ENCODE results near the gene MYO7A. TPM values are rescaled to one million over a fixed set of nuclear protein-coding genes. Genes with fewer than 3 reads are reported as not detected.

Gene MYO7A
- polyA plus RNA-seq, 1 experiment, result not detected

GRCh38 chr11:77110836-77111235 lies 17.2 kb upstream of the MYO7A start:
- CTCF ChIA-PET, result interaction anchor here (0.9 to 2.9 kb wide), 4 partner anchors 17 to 63 kb away, joined by 3 to 12 read pairs (median 6); partner anchors contain the start of gene MYO7A
- no peak overlapping the region for H3K4me3 ChIP-seq (ENCODE audit: low read depth, low read length)
- TF ChIP-seq CTCF (IDR thresholded peaks at IDR 0.05; ENCODE audit: low read depth, low read length), result no peak
- no peak overlapping the region for H3K27ac ChIP-seq (ENCODE audit: low read depth, low read length)
- POLR2A ChIA-PET, result no interaction called here
- no peaks in the 10 kb centered on the region for H3K9me3 ChIP-seq (ENCODE audit: control insufficient read depth, insufficient read depth, low read length)
- no peak for DNase-seq (ENCODE audit: low read depth, low spot score)
- no peaks in the 10 kb centered on the region for H3K27me3 ChIP-seq (ENCODE audit: control insufficient read depth, insufficient read depth, low read length)

- H3K9me3 ChIP-seq (ENCODE audit: control insufficient read depth, insufficient read depth, low read length), result no peaks in the 10 kb centered on the region
- CTCF ChIA-PET, result interaction anchor here (1.2 to 2.9 kb wide), 3 partner anchors 16 to 64 kb away, joined by 3 to 12 read pairs (median 5); partner anchors contain the start of gene MYO7A
- no peak for TF ChIP-seq CTCF (IDR thresholded peaks at IDR 0.05; ENCODE audit: low read depth, low read length)
- H3K27ac ChIP-seq (ENCODE audit: low read depth, low read length), result no peak overlapping the region
- no peak for DNase-seq (ENCODE audit: low read depth, low spot score)
- POLR2A ChIA-PET, result no interaction called here
- no peak overlapping the region for H3K4me3 ChIP-seq (ENCODE audit: low read depth, low read length)
- no peaks in the 10 kb centered on the region for H3K27me3 ChIP-seq (ENCODE audit: control insufficient read depth, insufficient read depth, low read length)
Observed at GRCh38 chr11:77111277-77111676, 16.8 kb upstream of the MYO7A start.

- Histone ChIP-seq H3K4me3 (ENCODE audit: low read depth, low read length) (no peak overlapping the region), H3K9me3 (ENCODE audit: control insufficient read depth, insufficient read depth, low read length) (no peaks in the 10 kb centered on the region), H3K27ac (ENCODE audit: low read depth, low read length) (no peak overlapping the region), H3K27me3 (ENCODE audit: control insufficient read depth, insufficient read depth, low read length) (no peaks in the 10 kb centered on the region)
- ChIA-PET POLR2A (no interaction called here), CTCF (interaction anchor here (1.2 to 1.6 kb wide), 3 partner anchors 16 to 378 kb away, joined by 3 to 5 read pairs (median 3); partner anchors contain the start of gene MYO7A)
- TF ChIP-seq CTCF (IDR thresholded peaks at IDR 0.05; ENCODE audit: low read depth, low read length), result no peak
- DNase-seq (ENCODE audit: low read depth, low spot score), result no peak
Observed at GRCh38 chr11:77111946-77112345, 16.1 kb upstream of the MYO7A start.

- Histone ChIP-seq H3K4me3 (ENCODE audit: low read depth, low read length) (no peak overlapping the region), H3K9me3 (ENCODE audit: control insufficient read depth, insufficient read depth, low read length) (no peaks in the 10 kb centered on the region), H3K27me3 (ENCODE audit: control insufficient read depth, insufficient read depth, low read length) (no peaks in the 10 kb centered on the region), H3K27ac (ENCODE audit: low read depth, low read length) (no peak overlapping the region)
- DNase-seq (ENCODE audit: low read depth, low spot score), result no peak
- no peak for TF ChIP-seq CTCF (IDR thresholded peaks at IDR 0.05; ENCODE audit: low read depth, low read length)
- ChIA-PET POLR2A (no interaction called here), CTCF (interaction anchor here (0.7 to 3.4 kb wide), 7 partner anchors 15 to 565 kb away, joined by 3 to 24 read pairs (median 4); partner anchors contain the start of gene MYO7A)
Observed at GRCh38 chr11:77112641-77113381, 15.2 kb upstream of the MYO7A start.

- no peaks in the 10 kb centered on the region for H3K9me3 ChIP-seq (ENCODE audit: control insufficient read depth, insufficient read depth, low read length)
- POLR2A ChIA-PET, result no interaction called here
- no peak overlapping the region for H3K27ac ChIP-seq (ENCODE audit: low read depth, low read length)
- CTCF ChIA-PET, result interaction anchor here (0.6 to 3.4 kb wide), 7 partner anchors 14 to 566 kb away, joined by 3 to 24 read pairs (median 4); partner anchors contain the start of gene MYO7A
- no peaks in the 10 kb centered on the region for H3K27me3 ChIP-seq (ENCODE audit: control insufficient read depth, insufficient read depth, low read length)
- TF ChIP-seq CTCF (IDR thresholded peaks at IDR 0.05; ENCODE audit: low read depth, low read length), result peak; percentile 74
- DNase-seq (ENCODE audit: low read depth, low spot score), result no peak
- no peak overlapping the region for H3K4me3 ChIP-seq (ENCODE audit: low read depth, low read length)
Observed at GRCh38 chr11:77113382-77114088, 14.5 kb upstream of the MYO7A start.

All from AG04450 (cell line).